ENCODE results near the gene MB21D2.
A peak's percentile ranks its signal among the peaks of the same experiment; 100 is the strongest.

Gene MB21D2

DNA sequence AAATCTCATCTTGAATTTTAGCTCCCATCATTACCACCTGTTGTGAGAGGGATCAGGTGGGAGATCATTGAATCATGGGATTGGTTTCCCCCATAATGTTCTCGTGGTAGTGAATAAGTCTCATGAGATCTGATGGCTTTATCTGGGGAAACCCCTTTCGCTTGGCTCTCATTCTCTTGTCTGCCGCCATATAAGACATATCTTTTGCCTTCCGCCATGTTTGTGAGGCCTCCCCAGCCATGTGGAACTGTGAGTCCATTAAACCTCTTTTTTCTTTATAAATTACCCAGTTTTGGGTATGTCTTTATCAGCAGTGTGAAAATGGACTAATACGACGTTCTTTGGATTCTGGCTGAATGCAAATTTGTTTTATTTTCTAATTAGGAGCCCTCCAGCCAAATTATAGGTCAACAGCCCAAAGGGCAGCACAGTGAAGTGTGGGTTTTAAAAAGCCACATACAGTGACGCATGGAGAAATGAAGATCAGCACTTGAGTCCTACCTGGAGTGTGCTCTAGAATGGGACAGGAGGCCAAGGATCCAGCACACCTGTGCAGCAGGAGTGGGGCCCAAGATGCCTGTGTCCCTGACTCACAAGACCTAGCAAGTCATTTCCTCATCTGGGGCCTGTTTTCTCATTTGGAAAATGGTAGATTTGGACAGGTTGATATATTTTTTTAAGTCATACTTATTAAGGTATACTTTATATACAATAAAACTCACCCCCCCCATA lies 89.6 kb downstream of the MB21D2 start:
- no peak overlapping the region for H3K4me3 ChIP-seq (ENCODE audit: low read length)
- TF ChIP-seq, protein P1, sequence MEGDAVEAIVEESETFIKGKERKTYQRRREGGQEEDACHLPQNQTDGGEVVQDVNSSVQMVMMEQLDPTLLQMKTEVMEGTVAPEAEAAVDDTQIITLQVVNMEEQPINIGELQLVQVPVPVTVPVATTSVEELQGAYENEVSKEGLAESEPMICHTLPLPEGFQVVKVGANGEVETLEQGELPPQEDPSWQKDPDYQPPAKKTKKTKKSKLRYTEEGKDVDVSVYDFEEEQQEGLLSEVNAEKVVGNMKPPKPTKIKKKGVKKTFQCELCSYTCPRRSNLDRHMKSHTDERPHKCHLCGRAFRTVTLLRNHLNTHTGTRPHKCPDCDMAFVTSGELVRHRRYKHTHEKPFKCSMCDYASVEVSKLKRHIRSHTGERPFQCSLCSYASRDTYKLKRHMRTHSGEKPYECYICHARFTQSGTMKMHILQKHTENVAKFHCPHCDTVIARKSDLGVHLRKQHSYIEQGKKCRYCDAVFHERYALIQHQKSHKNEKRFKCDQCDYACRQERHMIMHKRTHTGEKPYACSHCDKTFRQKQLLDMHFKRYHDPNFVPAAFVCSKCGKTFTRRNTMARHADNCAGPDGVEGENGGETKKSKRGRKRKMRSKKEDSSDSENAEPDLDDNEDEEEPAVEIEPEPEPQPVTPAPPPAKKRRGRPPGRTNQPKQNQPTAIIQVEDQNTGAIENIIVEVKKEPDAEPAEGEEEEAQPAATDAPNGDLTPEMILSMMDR (conservative IDR thresholded peaks at IDR 0.05; ENCODE audit: low read length), result no peak
- DNase-seq (ENCODE audit: low read depth), result no peak

DNA sequence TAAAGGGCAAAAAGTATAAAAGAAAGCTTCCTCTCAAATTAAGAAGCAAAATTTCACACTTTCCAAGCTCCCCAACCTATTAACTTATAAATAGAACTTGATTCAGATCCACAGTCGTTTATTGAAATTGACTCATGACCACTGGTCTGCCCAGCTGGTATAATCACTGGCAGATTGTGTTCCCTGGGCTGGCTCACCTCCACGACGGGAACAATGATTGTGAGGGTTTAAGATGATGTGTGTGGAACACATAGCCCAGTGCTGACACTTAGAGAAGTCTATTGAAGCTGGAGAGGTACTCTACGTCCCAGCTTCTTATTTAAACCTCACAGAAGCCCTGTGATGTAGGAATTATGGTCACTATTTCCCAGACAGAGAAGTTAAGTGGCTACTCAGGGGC lies 90.4 kb downstream of the MB21D2 start:
- DNase-seq (ENCODE audit: low read depth), result peak; percentile 39
- TF ChIP-seq, protein P1 (conservative IDR thresholded peaks at IDR 0.05; ENCODE audit: low read length), result no peak
- H3K4me3 ChIP-seq (ENCODE audit: low read length), result no peak overlapping the region

DNA sequence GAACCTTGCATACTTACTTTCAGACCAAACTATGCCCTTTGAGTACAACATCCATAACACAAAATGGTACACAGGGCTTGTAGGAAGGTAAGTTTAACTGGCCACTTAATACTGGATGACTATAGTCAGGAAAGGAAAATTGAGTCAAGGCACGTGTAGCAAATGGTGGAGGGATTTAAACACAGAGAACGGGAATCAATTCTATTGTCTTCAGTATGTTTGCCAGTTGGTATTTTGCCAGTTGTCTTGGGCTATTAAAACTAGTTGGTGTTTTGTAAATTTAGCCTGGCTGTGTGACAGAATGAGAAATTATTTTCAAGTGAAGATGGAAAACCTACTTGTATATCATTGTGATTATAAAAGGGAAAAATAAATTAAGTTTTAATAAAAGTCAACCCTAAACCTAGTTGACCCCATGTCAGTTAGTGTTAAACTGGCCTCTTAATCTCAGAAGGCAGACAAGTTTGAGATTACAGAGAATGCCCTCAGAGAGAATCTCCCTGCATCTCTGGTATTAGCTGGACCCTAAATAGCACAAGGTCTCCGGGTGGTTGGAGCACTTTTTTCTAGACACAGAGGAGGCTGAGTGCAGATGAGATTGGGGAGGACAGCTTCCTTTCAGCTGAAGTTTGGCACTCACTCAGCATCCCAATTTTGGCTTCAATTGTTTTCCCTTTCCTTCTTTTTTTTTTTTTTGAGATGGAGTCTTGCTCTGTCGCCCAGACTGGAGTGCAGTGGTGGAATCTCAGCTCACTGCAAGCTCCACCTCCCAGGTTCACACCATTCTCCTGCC lies 91.2 kb downstream of the MB21D2 start:
- no peak for DNase-seq (ENCODE audit: low read depth)
- TF ChIP-seq, protein P1 (conservative IDR thresholded peaks at IDR 0.05; ENCODE audit: low read length), result no peak

DNA sequence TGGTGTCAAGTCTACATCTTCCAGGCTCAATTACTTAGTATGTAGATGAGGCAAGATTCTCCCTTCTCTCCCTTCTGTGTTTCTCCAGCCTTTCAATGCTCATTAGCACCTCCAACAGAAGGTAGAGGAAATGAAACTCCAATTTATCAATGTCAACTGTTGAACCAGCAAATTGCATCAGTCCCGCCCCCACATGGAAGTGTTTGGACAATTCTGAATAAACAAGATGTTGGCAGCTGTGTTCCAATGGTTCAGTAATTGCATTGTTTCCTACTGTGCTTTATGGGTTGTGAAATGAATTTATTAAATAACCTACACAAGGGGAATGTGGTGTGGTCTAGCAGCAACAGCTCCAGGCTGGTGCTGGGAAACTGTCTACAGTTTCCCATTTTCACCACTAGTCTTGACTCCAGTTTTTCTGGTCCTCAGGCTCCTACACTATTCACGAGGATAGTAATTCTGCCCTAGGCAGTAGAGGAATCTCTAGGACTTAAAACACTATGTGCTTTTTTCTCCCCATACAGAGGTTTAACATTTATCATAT lies 91.9 kb downstream of the MB21D2 start:
- TF ChIP-seq, protein P1 (conservative IDR thresholded peaks at IDR 0.05; ENCODE audit: low read length), result peak; percentile 33
- peak; percentile 70 for DNase-seq (ENCODE audit: low read depth)
- no peak overlapping the region for H3K4me3 ChIP-seq (ENCODE audit: low read length)

More for the DNA sequence above, 91.2 kb downstream of the MB21D2 start:
- H3K4me3 ChIP-seq (ENCODE audit: low read length), result no peak overlapping the region

DNA sequence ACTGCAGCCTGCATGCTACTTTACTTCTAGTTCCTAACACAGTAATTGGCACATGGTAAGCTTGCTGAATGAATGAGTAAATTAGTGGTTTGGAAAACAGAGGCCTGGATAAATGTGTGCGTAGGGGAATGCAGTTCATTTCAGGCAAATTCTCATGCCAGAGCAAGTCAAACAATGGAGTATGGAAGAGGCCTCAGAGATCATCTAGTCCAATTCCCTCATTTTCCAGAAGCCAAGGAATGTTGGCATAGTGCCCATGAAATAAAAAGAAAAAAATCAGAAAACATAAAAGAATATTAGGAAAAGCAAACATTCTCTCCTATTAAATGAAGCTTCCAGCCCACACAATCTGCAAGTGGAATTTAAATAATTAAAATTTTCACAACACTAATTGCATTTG lies 92.4 kb downstream of the MB21D2 start:
- TF ChIP-seq, protein P1 (conservative IDR thresholded peaks at IDR 0.05; ENCODE audit: low read length), result no peak
- DNase-seq (ENCODE audit: low read depth), result peak; percentile 58
- no peak overlapping the region for H3K4me3 ChIP-seq (ENCODE audit: low read length)

DNA sequence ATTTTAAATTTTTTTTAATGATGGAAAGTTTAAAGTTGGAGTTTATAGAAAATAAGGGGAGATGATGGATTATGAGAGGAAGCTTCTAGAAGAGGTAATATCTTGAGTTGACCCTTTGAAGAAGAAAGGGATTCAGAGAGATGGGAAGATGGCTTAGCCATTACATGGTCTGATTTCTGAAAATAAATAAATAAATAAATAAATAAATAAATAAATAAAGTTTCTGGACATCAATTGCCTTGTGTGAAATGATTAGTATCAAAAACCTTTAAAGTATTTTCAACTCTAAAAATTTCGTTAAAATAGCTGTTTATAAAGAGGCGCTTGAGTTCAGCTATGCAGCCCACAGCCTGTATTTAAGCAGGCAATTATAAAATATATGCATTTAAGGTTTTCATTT lies 93.3 kb downstream of the MB21D2 start:
- no peak overlapping the region for H3K4me3 ChIP-seq (ENCODE audit: low read length)
- DNase-seq (ENCODE audit: low read depth), result no peak
- TF ChIP-seq, protein P1 (conservative IDR thresholded peaks at IDR 0.05; ENCODE audit: low read length), result no peak

Measured in AG10803 (cell line).